ENCODE measurements around the gene CAGE1.

The CAGE1 gene

GRCh38 chr6:7392402-7392801 lies 2.9 kb upstream of the CAGE1 start:
- no peak overlapping the region for H3K9ac ChIP-seq (ENCODE audit: low read length)
- no peaks in the 10 kb centered on the region for H4K20me1 ChIP-seq (ENCODE audit: insufficient read depth, low read length)
- H3K4me1 ChIP-seq (ENCODE audit: insufficient read depth, low read length, severe bottlenecking): peaks cover 26% of the 10 kb centered on the region
- no peak overlapping the region for H3K4me3 ChIP-seq (ENCODE audit: low read depth, low read length, poor library complexity, severe bottlenecking)
- no peaks in the 10 kb centered on the region for H3K27me3 ChIP-seq (ENCODE audit: insufficient read depth, low read length)
- no peak overlapping the region for H3K4me2 ChIP-seq (ENCODE audit: low read length)
- H3K36me3 ChIP-seq (ENCODE audit: insufficient read depth, low read length): peaks cover 47% of the 10 kb centered on the region
- H3F3A ChIP-seq (ENCODE audit: insufficient read depth, low read length): no peaks in the 10 kb centered on the region
- no peak overlapping the region for H2AFZ ChIP-seq (ENCODE audit: low read length)
- TF ChIP-seq CTCF (IDR thresholded peaks at IDR 0.05; ENCODE audit: low read length) (no peak), EZH2 (IDR thresholded peaks at IDR 0.05; ENCODE audit: borderline replicate concordance, low read length) (no peak)
- no peak overlapping the region for H3K27ac ChIP-seq (ENCODE audit: low read depth, low read length, poor library complexity, severe bottlenecking)
- no peaks in the 10 kb centered on the region for H3K9me2 ChIP-seq (ENCODE audit: low read depth, low read length)
- H3K79me2 ChIP-seq (ENCODE audit: insufficient read depth, low read length): peaks cover 37% of the 10 kb centered on the region
- H3K9me3 ChIP-seq (ENCODE audit: low read length): no peaks in the 10 kb centered on the region

- Histone ChIP-seq H3K4me3 (ENCODE audit: low read depth, low read length, poor library complexity, severe bottlenecking) (peak overlapping the region; percentile 91), H3K9me2 (ENCODE audit: low read depth, low read length) (no peaks in the 10 kb centered on the region)
Measured at GRCh38 chr6:7391151-7391550, 1.6 kb upstream of the CAGE1 start.

GRCh38 chr6:7390226-7390878 lies 810 bp upstream of the CAGE1 start:
- TF ChIP-seq EZH2 (IDR thresholded peaks at IDR 0.05; ENCODE audit: borderline replicate concordance, low read length) (no peak), CTCF (IDR thresholded peaks at IDR 0.05; ENCODE audit: low read length) (no peak)
- peaks cover 26% of the 10 kb centered on the region for H3K4me1 ChIP-seq (ENCODE audit: insufficient read depth, low read length, severe bottlenecking)
- H3K27ac ChIP-seq (ENCODE audit: low read depth, low read length, poor library complexity, severe bottlenecking): peak overlapping the region; percentile 73
- H3K9me3 ChIP-seq (ENCODE audit: low read length): no peaks in the 10 kb centered on the region
- peak overlapping the region; percentile 85 for H3K4me2 ChIP-seq (ENCODE audit: low read length)
- no peaks in the 10 kb centered on the region for H3K27me3 ChIP-seq (ENCODE audit: insufficient read depth, low read length)
- H3K36me3 ChIP-seq (ENCODE audit: insufficient read depth, low read length): peaks cover 29% of the 10 kb centered on the region
- no peaks in the 10 kb centered on the region for H4K20me1 ChIP-seq (ENCODE audit: insufficient read depth, low read length)
- no peaks in the 10 kb centered on the region for H3F3A ChIP-seq (ENCODE audit: insufficient read depth, low read length)
- H2AFZ ChIP-seq (ENCODE audit: low read length): 0 out of 2 replicates have a peak overlapping the region, but pooled peaks have one; percentile 30
- peak overlapping the region; percentile 88 for H3K9ac ChIP-seq (ENCODE audit: low read length)
- peak overlapping the region; percentile 91 for H3K4me3 ChIP-seq (ENCODE audit: low read depth, low read length, poor library complexity, severe bottlenecking)
- H3K9me2 ChIP-seq (ENCODE audit: low read depth, low read length): no peaks in the 10 kb centered on the region
- H3K79me2 ChIP-seq (ENCODE audit: insufficient read depth, low read length): peaks cover 37% of the 10 kb centered on the region

More at GRCh38 chr6:7391151-7391550, 1.6 kb upstream of the CAGE1 start:
- Histone ChIP-seq H3K4me2 (ENCODE audit: low read length) (peak overlapping the region; percentile 85), H3K36me3 (ENCODE audit: insufficient read depth, low read length) (peaks cover 37% of the 10 kb centered on the region), H3K9ac (ENCODE audit: low read length) (peak overlapping the region; percentile 6; the same call in 1 of the 2 replicates), H3K27me3 (ENCODE audit: insufficient read depth, low read length) (no peaks in the 10 kb centered on the region), H3F3A (ENCODE audit: insufficient read depth, low read length) (no peaks in the 10 kb centered on the region), H3K27ac (ENCODE audit: low read depth, low read length, poor library complexity, severe bottlenecking) (no peak overlapping the region), H3K79me2 (ENCODE audit: insufficient read depth, low read length) (peaks cover 37% of the 10 kb centered on the region), H4K20me1 (ENCODE audit: insufficient read depth, low read length) (no peaks in the 10 kb centered on the region), H3K4me1 (ENCODE audit: insufficient read depth, low read length, severe bottlenecking) (peaks cover 26% of the 10 kb centered on the region), H2AFZ (ENCODE audit: low read length) (no peak overlapping the region), H3K9me3 (ENCODE audit: low read length) (no peaks in the 10 kb centered on the region)
- TF ChIP-seq CTCF (IDR thresholded peaks at IDR 0.05; ENCODE audit: low read length): no peak

Measured in OCI-LY1 (cell line).